Muscle of arm (tissue), 12 donors: ENCODE measurements around the gene PPP2R3B. TPM values are rescaled to one million over a fixed set of nuclear protein-coding genes. Genes with fewer than 3 reads are reported as not detected.
"Not testable (repeated sequence)": the region's sequence is repeated elsewhere in the genome, so short reads cannot be mapped to it uniquely, and the experiment has no call there.

Experiments used
- DNase-seq: peaks from one replicate; pipeline ENCODE4 v3.0.0-alpha.2; 2013
- polyA plus RNA-seq, 12 donors: library from polyadenylated mRNA; unstranded; fragments of 120-200 nt; gene quantifications; one replicate each; pipeline ENCODE4 v1.2.1, GENCODE V29; 2013; ENCODE audit not compliant: insufficient read length in 12 of 12

Gene PPP2R3B
- polyA plus RNA-seq, 12 donors = 109 to 264 (median 171) TPM; not detected in 1

DNA sequence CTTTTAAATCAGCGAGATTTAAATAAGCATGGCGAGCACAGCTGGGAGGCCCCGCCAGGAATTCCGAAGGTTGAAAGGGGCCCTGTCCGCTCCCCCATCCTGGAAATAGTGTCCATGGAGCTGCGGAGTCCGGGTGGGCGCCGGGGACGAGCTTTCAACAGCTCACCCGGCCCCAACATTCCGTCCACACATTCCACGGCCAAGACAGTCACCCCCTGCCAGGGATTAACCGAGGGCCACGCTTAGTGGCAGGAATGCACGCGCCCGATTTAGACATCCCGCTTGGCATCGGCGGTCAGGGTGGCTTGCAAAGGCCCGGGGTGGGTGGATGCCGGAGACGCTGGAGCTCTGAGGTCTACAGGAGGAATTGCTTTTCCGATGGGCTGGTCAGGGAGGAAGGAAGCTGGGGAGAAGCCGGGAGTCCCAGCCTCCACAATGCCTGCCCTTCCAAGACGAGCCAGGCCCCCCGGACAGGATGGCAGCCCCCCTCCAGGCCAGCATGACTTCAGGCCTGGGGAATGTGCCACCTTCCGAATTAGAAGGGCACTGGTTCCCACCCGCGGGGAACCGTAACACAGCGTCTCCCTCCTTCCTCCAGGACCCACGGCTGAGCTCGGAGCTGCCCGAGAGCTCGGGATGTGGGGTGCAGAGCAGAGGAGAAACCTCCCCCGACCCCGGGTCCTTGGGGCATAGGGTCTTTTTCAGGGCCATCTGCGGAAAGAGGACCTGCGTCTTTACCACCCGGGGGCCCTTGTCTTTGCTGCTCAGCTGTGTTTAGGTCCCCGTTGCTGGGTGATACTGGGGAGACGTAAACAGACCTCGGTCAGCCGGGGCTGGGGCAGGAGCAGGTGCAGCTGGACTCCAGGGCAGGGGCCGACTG lies 26.9 kb upstream of the PPP2R3B start:
- DNase-seq = peak; percentile 38

DNA sequence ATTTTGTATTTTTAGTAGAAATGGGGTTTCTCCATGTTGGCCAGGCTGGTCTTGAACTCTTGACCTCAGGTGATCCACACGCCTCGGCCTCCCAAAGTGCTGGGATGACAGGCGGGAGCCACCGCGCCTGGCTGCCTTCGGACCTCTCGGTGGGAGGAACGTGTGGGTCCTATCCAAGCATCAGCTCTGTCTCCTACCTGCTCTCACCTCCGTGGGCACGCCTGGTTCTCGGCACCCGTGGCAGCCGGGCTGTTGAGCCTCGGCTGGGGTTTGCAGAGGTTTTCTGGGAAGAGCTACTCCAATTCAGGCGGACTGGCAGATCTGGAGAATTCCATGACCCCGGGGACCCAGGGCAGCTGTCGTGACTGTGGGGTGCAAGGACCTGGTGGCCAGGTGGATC lies 23.6 kb upstream of the PPP2R3B start:
- DNase-seq = no peak

- no peak for DNase-seq
Measured at GRCh38 chrX:405149-405548, 18.4 kb upstream of the PPP2R3B start.

DNA sequence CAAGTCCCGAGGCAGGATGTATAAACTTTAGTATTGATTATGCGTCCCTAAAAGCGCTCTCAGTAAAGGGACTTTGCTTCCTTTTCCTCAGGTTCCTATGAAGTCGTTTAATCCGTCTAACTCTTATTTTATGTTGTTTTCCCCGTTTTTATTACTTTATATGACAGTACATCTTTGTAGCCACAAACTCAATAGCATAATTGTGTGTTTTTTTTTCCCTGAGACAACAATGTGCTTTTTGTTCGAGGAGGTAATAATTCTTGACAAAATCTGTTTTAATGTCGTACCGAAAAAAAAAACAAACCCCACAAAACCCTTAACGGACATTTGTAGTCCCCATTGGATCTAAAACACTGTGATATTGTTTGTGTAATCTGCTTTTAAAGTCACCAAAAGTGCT lies 17.9 kb upstream of the PPP2R3B start:
- DNase-seq = no peak

DNA sequence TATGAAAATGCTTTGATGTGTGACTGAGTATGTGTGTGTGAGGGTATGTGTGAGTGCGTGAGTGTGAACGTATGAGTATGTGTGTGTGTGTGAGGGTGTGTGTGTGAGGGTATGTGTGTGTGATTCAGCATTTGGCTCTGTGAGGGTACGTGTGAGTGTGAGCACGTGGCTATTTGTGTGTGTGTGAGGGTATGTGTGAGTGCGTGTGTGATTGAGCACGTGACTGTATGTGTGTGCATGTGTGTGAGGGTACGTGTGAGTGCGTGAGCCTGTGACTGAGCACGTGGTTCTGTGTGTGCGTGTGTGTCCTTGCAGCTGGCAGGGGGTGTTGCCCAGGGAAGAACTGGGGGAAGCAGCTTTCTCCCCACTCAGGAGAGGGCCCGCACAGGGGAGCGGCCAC lies 16.1 kb upstream of the PPP2R3B start:
- DNase-seq = no peak

DNA sequence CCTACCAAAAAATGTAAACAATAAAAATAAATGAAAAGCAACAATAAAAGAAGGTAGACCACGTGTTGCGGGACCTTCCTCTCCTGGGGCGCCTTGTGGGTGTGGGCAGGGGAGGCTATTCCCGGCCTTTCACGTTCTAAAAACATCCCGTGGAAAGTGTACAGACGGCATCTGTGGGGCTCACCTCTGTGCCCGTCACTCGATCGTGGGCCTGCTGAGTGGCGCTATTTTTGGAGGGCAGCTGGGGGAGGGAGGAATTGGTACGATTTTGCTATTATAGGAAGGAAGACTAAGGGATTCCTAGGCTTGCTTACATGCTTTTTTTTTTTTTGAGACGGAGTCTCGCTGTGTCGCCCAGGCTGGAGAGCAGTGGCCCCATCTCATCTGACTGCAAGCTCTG lies 13.6 kb upstream of the PPP2R3B start:
- no peak for DNase-seq

DNA sequence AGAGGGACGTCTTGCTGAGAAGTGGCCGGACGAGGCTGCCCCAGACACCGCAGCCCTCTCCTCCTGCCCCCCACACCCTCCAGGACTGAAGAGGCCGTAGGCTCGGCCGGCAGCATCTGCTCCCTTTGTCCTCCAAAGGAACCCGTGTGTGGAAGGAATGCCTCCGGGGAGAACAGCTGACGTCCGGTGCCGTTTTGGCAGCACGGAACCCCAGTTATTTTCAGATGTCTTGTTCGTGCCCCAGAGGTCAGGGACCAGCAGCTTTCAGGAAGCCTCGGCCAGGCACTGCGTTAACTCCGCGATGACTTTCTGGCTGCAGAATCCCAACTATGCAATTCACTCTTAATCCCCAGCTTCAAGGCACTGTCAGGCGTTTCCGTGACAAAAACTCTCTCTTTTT lies 10.9 kb upstream of the PPP2R3B start:
- DNase-seq = peak; percentile 72

- DNase-seq = no peak
Measured at GRCh38 chrX:394830-395229, 8.1 kb upstream of the PPP2R3B start.

DNA sequence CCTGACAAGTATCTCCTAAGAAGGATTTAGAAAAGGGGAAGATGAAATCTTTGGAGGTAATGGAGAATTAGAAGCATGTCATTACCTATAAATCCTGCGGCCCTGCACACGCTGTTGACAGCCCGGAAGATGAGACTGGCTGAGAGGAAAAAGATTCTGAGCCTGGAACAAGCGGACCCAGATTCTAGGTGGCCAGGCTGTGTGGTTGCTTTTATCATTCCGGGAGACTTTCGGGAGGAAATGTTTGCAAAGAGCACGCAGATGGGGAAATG lies 5.8 kb upstream of the PPP2R3B start:
- no peak for DNase-seq

GRCh38 chrX:391717-392574 lies 5.2 kb upstream of the PPP2R3B start:
- no peak for DNase-seq

DNA sequence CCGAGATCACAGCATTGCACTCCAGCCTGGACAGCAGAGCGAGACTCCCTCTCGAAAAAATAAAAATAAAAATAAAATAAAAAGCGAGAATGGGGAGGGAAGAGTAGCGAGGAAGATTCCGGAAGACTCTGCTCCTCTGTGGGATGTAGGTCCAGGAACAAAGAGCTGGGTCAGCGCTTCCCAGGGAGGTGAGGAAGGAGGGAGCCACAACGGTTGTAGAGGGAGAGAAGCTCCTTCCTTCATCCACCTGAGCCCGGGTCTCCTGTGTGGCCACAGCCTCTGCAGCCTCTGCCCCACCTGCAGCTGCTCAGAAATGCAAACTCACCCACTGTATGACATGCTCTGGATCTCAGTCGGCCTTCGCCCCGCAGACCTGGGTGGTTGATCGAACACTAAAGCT lies 3.8 kb upstream of the PPP2R3B start:
- no peak for DNase-seq

DNA sequence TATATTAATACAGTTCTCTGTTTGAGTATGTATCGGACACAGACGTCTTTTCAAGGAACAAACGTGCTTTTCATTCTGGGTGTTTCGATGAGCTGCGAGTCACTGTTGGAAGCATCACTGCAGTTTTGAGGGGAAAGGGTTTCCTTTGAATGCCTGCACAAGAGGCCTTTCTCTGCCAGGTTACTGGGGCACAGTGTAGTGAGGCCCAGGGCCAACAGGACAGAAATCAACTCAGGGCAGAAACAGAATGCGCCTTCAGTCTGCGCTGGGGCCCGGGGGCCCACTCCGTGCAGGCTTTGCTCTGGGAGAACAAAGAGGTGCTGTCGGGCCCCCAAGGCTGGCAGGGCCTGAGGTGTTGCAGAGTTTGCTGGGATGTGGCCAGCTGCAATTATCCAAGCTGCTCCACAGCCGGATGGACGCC lies 2.3 kb upstream of the PPP2R3B start:
- no peak for DNase-seq

DNA sequence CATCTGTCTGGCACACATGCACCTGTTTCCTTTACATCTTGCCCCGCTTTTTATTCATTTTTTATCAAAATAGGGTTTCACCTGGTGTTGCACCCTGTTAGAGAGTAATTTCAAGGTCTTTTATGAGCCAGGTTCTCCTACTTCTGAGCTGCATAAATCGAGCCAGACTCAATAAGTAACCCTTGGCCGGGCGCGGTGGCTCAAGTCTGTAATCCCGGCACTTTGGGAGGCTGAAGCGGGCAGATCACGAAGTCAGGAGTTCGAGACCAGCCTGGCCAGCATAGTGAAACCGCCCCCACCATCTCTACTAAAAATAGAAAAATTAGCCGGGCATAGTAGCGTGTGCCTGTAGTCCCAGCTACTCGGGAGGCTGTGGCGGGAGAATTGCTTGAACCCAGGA lies 1.0 kb upstream of the PPP2R3B start:
- DNase-seq = no peak

- DNase-seq = no peak
Measured at GRCh38 chrX:386239-386767, 404 bp downstream of the PPP2R3B start.

DNA sequence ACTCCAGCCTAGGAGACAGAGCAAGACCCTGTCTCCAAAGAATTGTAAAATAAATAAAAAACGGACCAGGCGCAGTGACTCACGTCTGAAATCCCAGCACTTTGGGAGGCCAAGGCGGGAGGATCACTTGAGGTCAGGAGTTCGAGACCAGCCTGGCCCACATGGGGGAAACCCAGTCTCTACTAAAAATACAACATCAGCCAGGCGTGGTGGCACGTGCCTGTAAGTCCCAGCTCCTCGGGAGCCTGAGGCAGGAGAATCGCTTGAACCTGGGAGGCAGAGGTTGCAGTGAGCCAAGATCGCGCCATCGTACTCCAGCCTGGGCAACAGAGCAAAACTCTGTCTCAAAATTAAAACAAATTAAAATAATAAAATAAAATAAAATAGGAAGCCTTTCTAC lies 971 bp downstream of the PPP2R3B start:
- DNase-seq = not testable (repeated sequence)

DNA sequence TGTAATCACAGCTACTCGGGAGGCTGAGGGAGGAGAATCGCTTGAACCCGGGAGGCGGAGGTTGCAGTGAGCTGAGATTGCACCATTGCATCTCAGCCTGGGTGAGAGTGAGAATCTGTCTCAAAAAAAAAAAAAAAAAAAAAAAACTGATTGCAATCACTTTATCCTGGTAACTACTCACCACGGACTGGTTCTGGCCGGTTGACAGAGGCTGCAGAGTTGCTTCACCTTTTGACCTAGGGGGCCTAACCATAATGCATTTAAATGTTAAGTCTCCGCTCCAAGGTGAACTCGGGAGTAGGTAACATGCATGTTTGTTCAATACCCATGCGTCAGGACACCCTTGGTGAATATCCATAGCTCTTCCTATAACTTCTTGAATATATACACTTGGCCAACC lies 1.8 kb downstream of the PPP2R3B start:
- no peak for DNase-seq

GRCh38 chrX:378443-378842 lies 8.3 kb downstream of the PPP2R3B start:
- no peak for DNase-seq

DNA sequence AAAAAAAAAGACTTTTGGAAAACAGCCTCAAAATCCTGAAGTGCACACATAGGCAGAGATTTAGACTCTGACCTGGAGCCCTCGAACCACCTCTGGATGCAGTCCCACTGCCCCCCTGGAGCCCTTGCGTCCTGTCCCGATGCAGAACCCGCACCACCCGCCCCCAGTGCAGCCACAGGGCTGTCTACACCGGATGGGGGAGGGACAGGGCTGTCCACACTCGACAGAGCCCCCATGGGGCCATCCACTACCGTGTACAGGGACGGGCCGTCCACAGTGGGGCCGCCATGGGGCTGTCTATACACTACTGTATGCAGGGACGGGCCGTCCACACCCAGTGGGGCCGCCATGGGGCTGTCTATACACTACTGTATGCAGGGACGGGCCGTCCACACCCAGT lies 10.5 kb downstream of the PPP2R3B start:
- not testable (repeated sequence) for DNase-seq

- no peak for DNase-seq
Measured at GRCh38 chrX:375181-376036, 11.3 kb downstream of the PPP2R3B start.

DNA sequence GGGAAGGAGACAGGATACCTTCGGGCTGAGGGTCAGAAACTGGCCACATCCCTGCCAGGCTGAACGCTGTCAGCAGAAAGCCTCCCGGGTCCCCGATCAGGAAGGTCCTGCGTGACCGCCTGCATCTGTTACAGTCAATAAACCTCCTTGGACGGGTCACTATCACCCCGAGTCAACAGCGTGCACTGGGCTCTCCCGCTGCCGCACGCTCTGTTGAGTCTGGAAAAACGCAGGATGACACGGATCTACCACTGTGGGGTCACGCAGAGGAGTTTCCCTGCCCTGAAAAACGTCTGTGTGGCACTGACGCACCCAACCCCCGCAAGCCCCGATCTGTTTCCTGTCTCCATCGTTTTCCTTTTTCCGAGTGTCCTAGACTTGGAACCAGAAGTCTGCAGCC lies 12.1 kb downstream of the PPP2R3B start:
- no peak for DNase-seq

GRCh38 chrX:373641-374471 lies 12.9 kb downstream of the PPP2R3B start:
- DNase-seq = no peak
